Tibial nerve (tissue), 4 donors: ENCODE measurements around the gene EFR3B.

Experiments
- CTCF ChIP-seq, 5 experiments: fragments of 200-600 bp in 3 of 5; fragments of 450-650 bp in 2 of 5; sonication (generic) in 3 of 5; IDR thresholded peaks; one replicate each; pipeline ENCODE4 v1.5.1; 2016 to 2019; ENCODE audit warnings: antibody characterized with exemption in 5 of 5, mild to moderate bottlenecking in 3 of 5, moderate library complexity in 2 of 5
- EP300 ChIP-seq, 2 donors: sonication (generic); formaldehyde crosslinking; IDR thresholded peaks; one replicate each; pipeline ENCODE4 v1.6.1; 2017; ENCODE audit warnings: antibody characterized with exemption in 2 of 2, mild to moderate bottlenecking in 1 of 2

GRCh38 chr2:25104736-25105135 is 62.9 kb downstream of the EFR3B start:
- TF ChIP-seq CTCF (IDR thresholded peaks at IDR 0.05): no peak
- no peak for TF ChIP-seq EP300 (IDR thresholded peaks at IDR 0.05)
